Adrenal gland (tissue), 5 donors: Measurements from ENCODE around the gene TMX1.

Experiments used
- CTCF ChIP-seq, 6 experiments: fragments of 450-650 bp in 4 of 6; fragments of 200-600 bp in 2 of 6; sonication (generic) in 1 of 6; IDR thresholded peaks; 1 replicate in 5 of 6; 2 replicates in 1 of 6; pipeline versions ENCODE4 v1.5.1 to v1.8.0; 2016 to 2021; ENCODE audit warnings: antibody characterized with exemption in 6 of 6, mild to moderate bottlenecking in 2 of 6, moderate library complexity in 1 of 6
- POLR2A ChIP-seq, 2 donors: fragments of 450-650 bp; IDR thresholded peaks; one replicate each; pipeline ENCODE4 v1.6.1; 2017; ENCODE audit warnings: antibody characterized with exemption in 2 of 2, mild to moderate bottlenecking in 2 of 2, moderate library complexity in 1 of 2
- donor health status: DM: no; HTN: no; CAD: no.

GRCh38 chr14:51242545-51243490 is 2.8 kb downstream of the TMX1 start:
- TF ChIP-seq CTCF (IDR thresholded peaks at IDR 0.05) (no peak), POLR2A (IDR thresholded peaks at IDR 0.05) (no peak)
